Inflammatory macrophage treated with lipopolysaccharide for 4 hours (primary cell): Measurements from ENCODE around the gene DYRK1B.
A peak's percentile ranks its signal among the peaks of the same experiment; 100 is the strongest.
"Not testable (repeated sequence)": the region's sequence is repeated elsewhere in the genome, so short reads cannot be mapped to it uniquely, and the experiment has no call there.

ENCODE experiments used
- DNase-seq: peaks from one replicate; pipeline ENCODE4 v3.0.0-alpha.2; 2020

DYRK1B gene

DNA sequence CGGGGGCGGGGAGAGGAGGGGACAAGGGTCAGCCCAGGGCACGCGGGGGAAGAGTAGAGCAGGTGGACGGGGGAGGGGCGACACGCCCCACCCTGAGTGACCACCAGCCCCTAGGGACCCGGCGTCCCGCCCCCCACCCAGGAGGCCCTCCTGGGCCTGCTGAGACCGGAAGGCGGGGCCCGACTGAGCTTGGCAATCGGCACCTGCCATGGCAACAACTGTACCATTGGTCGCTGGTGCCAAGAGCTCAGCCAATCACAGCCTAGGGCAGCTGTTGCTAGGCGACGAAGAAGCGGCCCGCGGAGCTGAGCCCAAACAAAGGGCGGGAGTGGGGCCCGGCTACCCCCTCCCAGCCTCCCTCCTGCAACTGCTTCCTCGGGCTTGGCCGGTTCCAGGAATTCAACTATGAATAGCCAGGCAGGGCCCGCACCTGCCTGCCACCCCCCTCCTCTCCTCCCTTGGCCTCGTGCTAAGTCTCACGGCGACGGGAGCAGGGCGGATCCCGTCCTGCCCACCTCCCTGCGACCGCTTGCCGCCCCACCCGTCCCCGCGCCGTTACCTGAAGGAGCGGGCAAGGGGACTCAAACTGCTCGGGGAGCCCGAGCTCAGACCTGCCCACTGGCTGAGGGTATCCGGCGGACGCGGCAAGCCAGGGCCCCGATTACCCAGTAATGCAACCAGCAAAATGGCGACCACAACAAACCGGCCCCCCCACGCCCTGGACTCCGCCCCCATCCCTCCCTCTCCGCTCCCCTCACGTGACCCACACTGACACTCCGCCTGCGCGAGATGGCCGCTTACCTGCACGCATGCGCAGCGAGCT, at the start of gene DYRK1B:
Gene DYRK1B (minus strand): TSS at position 699 of the 823 bp plus-strand sequence. CDS start 2,295 bp downstream, outside the sequence.
- DNase-seq = peak; percentile 98

DNA sequence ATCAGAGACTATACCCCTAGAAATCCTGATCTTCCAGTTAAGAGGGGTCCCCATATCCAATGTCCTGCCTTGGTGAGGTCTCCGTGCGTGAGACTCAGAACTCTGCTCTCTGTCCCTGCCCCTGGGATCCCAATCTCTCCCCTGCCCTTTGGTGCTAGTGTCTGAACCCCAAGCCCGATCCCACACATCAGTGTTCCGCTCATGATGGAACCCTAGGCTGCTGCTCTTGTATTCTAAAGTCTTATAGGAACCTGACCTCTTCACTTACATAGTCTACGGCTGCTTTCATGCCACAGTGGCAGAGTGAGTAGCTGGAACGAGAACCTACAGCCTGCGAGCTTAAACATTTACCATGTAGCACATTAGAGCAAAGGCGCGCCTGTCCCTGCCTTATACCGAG, 48.7 kb upstream of the DYRK1B start:
- DNase-seq = not testable (repeated sequence)

DNA sequence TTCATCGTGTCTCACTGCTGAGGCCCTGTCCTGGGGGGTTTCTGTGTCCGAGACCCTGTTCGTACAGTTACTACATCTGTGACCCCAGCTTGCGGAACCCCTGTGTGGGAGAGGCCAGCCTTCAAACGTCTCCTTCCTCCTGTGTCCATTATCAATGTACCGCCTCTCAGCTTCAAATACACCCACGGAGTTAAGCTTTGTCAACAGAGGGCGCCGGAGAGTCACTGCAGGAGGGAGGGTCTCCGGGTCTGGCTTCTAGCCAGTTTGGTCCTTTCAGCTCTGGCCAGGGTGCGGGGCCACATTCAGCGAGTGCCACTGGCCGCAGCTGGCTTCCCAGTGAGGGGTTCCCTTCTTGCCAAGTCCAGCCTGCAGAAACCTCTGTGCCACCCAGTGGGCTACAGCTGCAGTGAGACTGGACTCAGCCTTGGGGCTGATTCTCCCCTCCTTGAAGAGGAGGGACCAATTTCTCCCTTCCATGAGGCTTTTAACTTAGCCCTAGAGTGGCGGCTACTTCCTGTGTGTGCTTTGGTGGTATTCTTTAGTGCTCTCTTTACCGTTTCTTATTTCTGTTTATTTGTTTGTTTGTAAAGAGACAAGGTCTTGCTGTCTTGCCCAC, 47.6 kb upstream of the DYRK1B start:
- DNase-seq = peak; percentile 41

DNA sequence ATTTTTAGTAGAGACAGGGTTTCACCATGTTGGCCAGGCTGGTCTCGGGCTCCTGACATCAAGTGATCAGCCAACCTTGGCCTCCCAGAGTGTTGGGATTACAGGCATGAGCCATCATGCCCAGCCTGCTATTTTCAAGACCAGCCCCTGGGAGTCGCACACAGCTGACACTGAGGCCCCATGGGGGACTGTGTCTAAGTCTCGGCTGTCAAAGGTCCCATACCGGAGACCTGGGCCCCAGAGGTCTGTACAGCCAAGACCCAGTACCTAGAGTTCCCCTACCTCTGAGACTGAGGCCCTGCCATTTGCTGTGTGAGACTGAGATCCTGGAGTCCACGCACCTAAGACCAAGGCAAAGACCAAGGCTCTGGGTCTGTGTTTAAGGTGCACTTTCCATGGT, 46.3 kb upstream of the DYRK1B start:
- DNase-seq = not testable (repeated sequence)

DNA sequence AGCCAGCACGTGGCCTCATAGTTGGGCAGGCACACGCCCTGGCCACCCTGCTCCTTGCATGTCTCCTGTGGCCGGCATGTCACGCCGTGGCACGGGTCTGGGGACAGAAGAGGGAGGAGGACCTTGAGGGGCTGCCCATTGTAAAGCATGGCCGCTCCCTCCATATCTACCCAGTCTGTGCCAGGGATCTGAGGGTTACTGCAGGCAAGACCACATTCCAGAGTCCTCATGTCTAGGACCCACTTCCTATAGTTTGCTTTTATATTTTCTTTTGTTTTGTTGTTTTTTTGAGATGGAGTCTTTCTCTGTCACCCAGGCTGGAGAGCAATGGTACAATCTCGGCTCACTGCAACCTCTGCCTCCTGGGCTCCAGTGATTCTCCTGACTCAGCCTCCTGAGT, 45.8 kb upstream of the DYRK1B start:
- DNase-seq = not testable (repeated sequence)

DNA sequence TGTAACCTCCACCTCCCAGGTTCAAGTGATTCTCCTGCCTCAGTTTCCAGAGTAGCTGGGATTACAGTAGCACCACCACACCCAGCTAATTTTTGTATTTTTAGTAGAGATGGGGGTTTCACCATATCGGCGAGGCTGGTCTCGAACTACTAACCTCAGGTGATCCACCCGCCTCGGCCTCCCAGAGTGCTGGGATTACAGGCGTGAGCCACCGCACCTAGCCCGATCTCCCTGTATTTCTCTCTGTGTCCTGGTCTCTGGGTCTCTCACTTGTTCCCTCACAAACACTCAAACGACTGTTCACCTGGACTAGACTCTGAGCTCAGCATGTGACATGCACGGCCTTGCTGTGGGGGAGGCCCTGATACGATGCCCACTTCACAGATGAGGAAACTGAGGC, 44.9 kb upstream of the DYRK1B start:
- not testable (repeated sequence) for DNase-seq

DNA sequence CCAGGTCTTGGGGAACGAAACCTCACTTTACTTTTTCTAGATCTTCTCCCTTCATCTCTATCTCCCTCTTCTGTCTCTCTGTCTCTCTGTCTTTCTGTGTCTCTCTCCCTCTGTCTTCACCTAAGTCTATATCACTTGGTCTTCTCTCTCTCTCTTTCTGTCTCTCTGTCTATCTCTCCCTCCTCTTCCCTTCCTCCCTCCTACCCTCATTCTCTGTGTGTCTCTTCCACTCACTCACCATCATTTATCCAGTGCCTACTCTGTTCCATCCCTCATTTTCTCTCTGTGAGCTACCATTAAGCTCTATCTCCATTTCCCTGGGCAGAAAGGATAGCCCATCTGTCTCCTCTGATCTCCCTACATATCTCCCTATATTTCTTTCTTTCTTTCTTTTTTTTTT, 44.4 kb upstream of the DYRK1B start:
- no peak for DNase-seq

DNA sequence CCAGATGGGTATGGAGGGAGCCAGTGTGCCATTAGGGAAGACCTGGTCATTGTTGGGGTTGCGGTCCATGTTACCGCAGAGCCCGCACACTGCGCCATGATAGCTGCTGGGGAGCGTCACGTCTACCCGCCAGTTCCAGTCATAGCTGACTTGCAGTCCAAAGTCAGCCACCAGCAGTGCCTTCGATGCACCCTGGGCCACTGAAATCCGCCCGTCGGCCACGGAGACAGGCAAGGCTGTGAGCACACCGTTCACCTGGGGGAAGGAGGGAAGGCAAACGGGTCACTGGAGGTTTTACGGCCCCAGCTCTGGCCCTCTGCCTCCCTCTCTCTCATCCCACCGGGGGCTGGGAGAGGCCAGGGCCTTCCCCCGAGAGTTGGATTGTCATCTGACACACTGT, 44.0 kb upstream of the DYRK1B start:
- not testable (repeated sequence) for DNase-seq

DNA sequence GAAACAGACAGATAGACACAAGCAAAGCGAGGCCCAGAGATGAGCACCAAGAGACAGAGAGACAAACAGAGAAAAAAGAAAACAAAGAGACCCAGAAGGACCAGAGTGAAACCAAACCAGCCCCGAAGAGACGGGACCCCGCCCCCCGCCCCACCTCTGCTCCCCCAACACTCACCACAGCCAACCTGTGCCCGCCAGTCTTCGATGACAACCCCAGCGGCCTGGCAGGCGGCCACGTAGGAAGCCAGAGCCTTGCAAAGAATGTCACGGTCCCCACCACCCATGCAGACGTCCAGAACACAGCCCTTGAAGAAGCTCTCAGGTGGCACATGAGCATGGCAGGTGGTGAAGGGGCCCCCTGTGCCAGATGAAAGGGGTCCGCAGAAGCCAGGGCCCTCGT, 43.5 kb upstream of the DYRK1B start:
- not testable (repeated sequence) for DNase-seq

DNA sequence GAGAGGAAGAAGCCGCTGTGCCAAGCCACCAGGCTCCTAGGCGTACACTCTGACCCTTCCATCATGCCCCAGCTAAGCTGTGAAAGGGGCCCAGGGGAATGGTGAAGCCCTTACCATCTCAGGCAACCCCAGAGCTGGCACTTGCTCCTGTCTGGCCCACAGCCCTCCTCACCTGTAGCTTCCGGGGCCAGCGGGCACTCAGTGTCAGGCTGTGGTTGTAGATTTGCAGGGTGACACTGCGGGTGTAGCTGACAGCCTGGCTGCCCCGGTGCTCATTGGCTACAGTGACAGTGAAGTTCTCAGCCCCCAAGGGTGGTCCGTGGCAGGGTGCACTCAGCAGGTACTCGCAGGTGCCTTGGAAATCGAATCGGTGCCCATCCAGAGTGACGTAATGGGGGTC, 42.5 kb upstream of the DYRK1B start:
- not testable (repeated sequence) for DNase-seq

DNA sequence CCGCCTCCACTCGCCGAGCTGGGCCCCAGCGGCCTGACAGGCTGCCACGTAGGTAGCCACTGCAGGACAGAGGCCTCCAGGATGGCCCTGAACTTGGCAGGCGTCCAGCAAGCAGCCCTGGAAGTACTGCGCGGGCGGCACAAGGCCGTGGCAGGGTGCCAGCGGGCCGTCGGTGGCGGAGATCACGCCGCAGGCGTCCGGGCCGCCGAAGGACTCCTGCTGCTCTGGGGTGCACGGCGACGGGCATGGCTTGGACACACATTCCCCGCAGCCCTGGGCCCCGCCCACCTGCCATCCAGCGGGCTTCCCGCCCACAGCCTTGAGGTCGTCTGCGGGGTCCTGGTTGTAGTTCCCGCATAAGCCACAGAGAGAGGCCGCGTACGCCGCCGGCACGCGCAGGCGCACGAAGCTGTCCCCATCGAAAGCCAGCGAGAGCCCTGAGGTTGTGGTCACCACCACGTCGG, 41.5 kb upstream of the DYRK1B start:
- not testable (repeated sequence) for DNase-seq

DNA sequence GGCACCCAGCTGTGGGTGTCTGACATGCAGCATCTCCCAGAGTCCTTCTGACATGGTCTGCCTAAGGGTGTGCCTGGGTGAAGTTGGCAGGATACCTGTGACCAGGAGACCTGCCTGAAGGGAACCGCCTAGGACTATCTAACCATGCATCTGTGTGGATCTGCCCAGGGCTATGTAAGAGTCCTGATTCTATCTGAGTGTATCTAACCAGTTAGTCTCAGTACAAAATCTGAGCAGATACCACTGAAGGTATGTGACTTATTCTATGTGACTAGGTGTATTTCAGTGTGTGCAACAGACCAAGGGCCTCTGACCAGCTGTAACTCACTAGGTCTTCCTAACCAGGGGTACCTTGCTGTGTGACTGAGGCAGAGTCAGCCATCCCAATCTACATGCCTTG, 40.4 kb upstream of the DYRK1B start:
- no peak for DNase-seq

DNA sequence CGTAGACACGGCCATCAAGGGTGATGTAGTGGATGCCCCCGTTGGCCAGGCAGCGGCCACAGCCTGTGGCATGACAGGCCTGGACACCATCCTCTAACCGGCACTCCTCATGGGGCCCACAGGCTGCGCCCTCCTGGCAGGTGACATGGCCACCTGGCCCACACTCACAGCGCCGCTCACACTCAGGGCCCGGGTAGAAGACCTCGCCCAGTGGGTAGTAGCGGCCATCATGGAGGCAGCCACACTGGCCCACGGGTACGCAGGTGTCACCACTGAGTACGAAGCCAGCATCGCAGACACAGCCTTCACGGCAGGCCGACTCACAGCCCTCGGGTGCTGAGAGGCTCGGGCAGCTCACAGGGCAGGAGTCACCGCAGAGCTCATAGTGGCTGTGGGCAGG, 39.4 kb upstream of the DYRK1B start:
- no peak for DNase-seq

DNA sequence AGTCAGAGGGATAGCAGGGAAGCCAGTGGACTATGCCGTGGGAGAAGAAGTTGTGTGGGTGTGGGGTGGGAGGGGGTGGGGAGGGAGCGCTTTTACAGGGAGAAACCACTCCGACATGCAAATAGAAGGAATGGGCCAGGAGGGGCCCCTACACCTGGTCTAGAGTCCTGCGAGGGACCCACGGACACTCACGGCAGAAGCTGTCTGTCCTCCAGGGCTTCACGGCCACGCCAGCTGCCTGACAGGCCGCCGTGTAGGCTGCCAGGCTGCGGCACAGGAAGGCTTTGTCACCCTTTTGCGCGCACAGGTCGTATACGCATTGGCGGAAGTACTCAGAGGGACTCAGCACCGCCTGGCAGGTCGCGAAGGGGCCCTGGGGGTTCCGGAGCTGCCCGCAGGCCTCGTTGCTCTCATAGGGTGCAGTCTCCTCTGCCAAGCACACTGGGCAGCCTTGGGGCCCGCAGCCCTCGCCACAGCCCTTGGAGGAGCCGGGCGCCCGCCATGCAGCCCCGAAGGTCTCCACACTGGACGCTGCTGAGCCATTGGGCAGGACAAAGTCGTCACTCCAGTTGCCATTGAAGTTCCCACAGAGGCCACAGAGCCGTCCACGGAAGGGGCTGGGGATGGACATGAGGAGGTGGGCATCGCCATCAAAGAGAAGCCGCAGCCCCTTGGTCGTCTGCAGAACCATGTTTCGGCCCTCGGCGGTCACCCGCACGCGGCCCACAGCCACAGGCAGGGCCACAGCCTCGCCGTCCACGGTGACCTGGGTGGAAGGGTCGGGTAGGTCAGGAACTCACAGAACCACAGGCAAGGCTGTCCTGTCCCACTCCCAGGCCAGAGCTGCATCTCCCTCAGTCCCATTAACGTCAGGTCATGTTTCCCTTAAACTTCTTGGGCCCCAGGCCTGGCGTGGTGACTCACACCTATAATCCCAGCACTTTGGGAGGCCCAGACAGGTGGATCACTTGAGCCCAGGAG, 38.2 kb upstream of the DYRK1B start:
- no peak for DNase-seq

DNA sequence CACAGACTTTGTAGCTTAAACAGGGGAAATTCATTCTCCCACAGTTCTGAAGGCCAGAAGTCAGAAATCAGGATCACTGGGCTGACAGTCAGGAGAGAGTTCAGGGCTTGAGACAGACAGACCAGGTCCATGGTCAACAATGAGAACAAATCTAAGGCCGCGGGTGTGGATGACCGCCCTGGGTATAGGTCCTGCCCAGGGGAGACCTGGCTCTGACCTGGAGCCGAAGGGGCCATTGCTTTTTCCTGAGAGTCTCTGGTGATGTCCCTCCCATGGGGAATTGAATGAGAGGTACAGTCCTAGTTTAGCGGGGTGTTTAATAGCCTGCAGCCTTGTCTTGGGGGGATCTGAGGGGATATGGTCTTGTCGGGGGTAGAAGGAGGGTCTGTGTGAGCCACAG, 37.4 kb upstream of the DYRK1B start:
- DNase-seq = no peak

DNA sequence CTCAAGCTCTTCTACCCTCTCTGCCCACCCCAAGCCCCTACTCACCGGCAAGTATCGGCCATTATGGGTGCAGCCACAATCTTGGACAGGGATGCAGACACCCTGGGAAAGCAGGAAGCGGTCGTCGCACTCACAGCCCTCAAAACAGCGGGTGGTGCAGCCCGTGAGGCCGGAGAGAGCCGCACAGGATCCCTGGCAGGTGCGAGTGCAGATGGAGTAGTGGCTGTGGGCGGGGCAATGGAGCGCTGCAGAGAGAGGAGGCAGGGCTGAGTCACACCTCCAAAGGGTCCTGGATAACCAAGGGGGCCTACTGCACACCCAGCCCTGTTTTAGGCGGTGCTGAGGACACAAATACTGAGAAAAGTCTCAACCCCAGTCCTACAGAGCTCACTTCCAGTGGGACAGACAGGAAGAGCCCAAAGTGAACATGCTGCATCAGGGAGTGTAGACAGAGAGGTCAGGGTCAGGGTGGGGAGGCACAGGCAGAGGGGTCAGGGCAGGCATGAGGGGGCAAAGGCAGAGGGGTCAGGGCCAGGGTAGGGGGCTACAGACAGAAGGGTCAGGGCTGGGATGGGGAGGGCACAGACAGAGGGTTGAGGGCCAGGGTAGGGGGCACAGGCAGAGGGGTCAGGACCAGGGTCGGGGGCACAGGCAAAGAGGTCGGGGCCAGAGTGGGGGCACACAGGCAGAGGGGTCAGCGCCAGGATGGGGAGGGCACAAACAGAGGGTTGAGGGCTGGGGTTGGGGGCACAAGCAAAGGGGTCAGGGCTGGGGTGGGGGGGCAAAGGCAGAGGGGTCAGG, 36.4 kb upstream of the DYRK1B start:
- no peak for DNase-seq

DNA sequence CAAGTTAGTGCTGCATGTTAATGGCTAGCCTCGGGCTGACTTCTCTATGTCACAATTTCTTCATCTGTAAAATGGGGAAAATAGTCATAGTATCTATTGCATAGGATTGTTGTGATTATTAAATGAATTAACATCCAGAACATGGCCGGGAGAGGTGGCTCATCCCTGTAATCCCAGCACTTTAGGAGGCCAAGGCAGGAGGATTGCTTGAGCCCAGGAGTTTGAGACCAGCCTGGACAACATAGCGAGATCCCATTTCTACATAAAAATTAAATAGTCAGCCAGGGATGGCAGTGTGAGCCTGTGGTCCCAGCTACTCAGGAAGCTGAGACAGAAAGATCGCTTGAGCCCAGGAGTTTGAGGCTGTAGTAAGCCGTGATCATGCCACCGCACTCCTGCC, 34.0 kb upstream of the DYRK1B start:
- DNase-seq = no peak

DNA sequence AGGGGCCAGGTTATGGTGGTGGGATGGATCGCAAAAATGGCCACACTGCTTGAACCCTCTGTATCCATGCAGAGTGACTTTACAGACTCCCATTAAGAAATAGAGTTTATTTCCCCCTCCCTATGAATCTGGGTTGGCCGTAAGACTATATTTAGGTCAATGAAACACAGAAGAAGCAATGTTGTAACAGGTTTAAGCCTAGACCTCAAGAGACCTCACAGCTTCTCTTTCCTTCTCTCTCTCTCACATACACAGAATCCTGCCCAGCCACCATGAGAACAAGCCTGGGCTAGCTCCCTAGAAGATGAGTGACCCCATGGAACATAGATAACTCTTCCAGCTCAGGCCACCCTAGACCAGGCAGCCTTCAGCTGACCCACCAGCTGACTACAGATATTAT, 33.2 kb upstream of the DYRK1B start:
- DNase-seq = no peak

DNA sequence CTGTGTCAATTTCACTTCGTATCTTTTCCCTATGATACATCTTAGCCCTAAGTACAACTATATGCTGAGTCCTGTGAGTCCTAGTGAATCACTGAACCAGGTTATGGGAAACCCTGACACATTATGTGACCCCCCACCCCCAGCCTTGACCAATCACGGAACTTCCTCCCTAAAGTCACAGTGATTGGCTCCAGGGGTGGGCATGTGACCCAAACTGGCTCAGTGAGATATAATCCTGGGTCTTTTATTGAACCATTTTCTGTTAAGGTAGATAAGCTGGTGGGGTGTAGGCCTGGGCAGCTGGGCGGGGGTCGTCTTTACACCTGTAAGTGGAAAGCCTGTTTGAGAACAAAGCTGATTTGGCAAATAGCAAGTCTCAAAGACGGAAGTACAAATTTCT, 32.0 kb upstream of the DYRK1B start:
- DNase-seq = no peak

DNA sequence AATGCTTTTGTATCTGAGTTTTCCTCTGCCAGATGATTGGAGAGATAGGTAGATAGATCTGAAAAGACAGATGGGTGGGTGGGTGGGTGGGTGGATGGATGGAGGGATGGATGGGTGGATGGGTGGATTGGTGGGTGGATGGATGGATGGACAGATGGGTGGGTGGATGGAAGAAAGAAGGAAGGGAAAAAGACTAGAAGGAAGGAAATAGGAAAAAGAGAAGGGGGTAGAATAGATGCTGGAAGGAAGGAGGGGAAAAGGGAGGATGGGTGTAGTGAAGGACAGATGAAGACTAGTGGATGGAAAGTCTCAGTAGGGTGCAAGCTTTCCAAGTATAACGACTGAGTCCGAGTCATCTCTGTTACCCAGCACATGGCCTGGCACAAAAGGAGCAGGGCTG, 31.2 kb upstream of the DYRK1B start:
- DNase-seq = no peak

DNA sequence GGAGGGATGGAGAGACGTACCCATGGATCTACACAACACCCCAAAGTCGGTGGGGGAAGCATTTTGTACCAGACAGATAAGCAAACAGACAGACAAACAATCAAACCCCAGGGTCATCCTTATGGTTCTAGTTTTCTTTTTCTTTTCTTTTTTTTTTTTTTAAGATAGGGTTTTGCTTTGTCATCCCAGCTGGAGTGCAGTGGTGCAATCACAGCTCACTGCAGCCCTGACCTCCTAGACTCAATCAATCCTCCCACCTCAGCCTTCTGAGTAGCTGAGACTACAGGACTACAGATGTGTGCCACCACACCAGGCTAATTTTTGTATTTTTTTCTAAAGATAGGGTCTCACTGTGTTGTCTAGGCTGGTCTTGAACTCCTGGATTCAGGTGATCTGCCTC, 30.2 kb upstream of the DYRK1B start:
- no peak for DNase-seq

DNA sequence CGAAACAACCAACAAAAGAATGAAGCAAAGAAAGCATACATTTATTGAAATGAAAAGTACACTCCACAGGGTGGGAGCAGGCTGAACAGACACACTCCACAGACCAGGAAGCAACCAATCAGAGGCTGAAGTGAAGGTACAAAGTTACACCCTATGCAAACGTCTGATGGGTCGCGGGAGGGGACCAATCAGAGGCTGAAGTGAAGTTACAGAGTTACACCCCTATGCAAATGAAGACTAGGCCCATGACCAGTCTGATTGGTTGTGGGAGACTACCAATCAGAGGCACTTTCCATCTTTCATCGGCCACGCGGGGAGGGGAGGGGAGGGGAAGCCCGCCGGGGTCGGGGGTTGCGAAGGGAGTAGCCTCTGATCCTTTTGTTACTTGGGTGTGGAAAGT, 24.6 kb upstream of the DYRK1B start:
- no peak for DNase-seq
